Central memory CD8-positive, alpha-beta T cell (primary cell): ENCODE measurements around the gene FLT3LG.

Experiments
- ATAC-seq: fragments of 150-1000 bp; cut with Tn5 transposase; replicated peaks from 2 replicates; pipeline ENCODE4 v1.10.0; 2022; ENCODE audit warnings: mild to moderate bottlenecking, moderate FRiP score, moderate number of reproducible peaks; ENCODE audit not compliant: poor library complexity, severe bottlenecking; ENCODE audit errors: extremely low read depth
- DNase-seq, 2 donors: peaks; one replicate each; pipeline ENCODE4 v3.0.0; 2021; ENCODE audit warnings: low spot score in 2 of 2
- H3K27ac Mint-ChIP-seq: one replicate; pipeline ENCODE4 v1.8.0; 2022; ENCODE audit warnings: low read depth, mild to moderate bottlenecking, moderate library complexity, mixed read lengths
- H3K27me3 Mint-ChIP-seq: one replicate; pipeline ENCODE4 v1.8.0; 2022; ENCODE audit warnings: mixed read lengths
- H3K36me3 Mint-ChIP-seq: one replicate; pipeline ENCODE4 v1.8.0; 2022; ENCODE audit warnings: mild to moderate bottlenecking, moderate library complexity, mixed read lengths; ENCODE audit not compliant: insufficient read depth
- H3K4me1 Mint-ChIP-seq: one replicate; pipeline ENCODE4 v1.8.0; 2022; ENCODE audit warnings: mixed read lengths
- H3K4me3 Mint-ChIP-seq: one replicate; pipeline ENCODE4 v1.8.0; 2022; ENCODE audit warnings: mild to moderate bottlenecking, moderate library complexity, mixed read lengths
- H3K9me3 Mint-ChIP-seq: one replicate; pipeline ENCODE4 v1.8.0; 2022; ENCODE audit warnings: mixed read lengths

The FLT3LG gene

GRCh38 chr19:49524812-49525455, 50.9 kb downstream of the FLT3LG start:
- Mint-ChIP-seq H3K27me3 (no peaks in the 10 kb centered on the region), H3K27ac (peak overlapping the region; percentile 86), H3K9me3 (no peaks in the 10 kb centered on the region)

GRCh38 chr19:49528211-49528771, 54.3 kb downstream of the FLT3LG start:
- Mint-ChIP-seq H3K9me3 (no peaks in the 10 kb centered on the region), H3K4me3 (peak overlapping the region; percentile 80), H3K4me1 (peaks cover 27% of the 10 kb centered on the region), H3K36me3 (peaks cover 5% of the 10 kb centered on the region), H3K27me3 (no peaks in the 10 kb centered on the region), H3K27ac (no peak overlapping the region)
- DNase-seq: no peak
- no peak for ATAC-seq

More at GRCh38 chr19:49524812-49525455, 50.9 kb downstream of the FLT3LG start:
- ATAC-seq: no peak
- peaks cover 22% of the 10 kb centered on the region for H3K4me1 Mint-ChIP-seq
- H3K36me3 Mint-ChIP-seq: peaks cover 6% of the 10 kb centered on the region
- H3K4me3 Mint-ChIP-seq: no peak overlapping the region
- no peak for DNase-seq

GRCh38 chr19:49530708-49531107, 56.7 kb downstream of the FLT3LG start:
- H3K4me3 Mint-ChIP-seq: no peak overlapping the region
- no peak overlapping the region for H3K27ac Mint-ChIP-seq
- no peak for ATAC-seq
- H3K36me3 Mint-ChIP-seq: peaks cover 5% of the 10 kb centered on the region
- no peaks in the 10 kb centered on the region for H3K9me3 Mint-ChIP-seq
- H3K27me3 Mint-ChIP-seq: no peaks in the 10 kb centered on the region
- peaks cover 35% of the 10 kb centered on the region for H3K4me1 Mint-ChIP-seq
- no peak for DNase-seq

GRCh38 chr19:49533551-49534488, 59.8 kb downstream of the FLT3LG start:
- no peaks in the 10 kb centered on the region for H3K9me3 Mint-ChIP-seq
- peaks cover 19% of the 10 kb centered on the region for H3K4me1 Mint-ChIP-seq
- ATAC-seq (peak; percentile 94), DNase-seq (peak; percentile 76 to 80)
- H3K36me3 Mint-ChIP-seq: no peaks in the 10 kb centered on the region
- peak overlapping the region; percentile 4 for H3K27ac Mint-ChIP-seq
- H3K4me3 Mint-ChIP-seq: peak overlapping the region; percentile 85
- H3K27me3 Mint-ChIP-seq: no peaks in the 10 kb centered on the region

GRCh38 chr19:49534632-49535385, 60.8 kb downstream of the FLT3LG start:
- DNase-seq: no peak
- Mint-ChIP-seq H3K27ac (peak overlapping the region; percentile 4), H3K36me3 (no peaks in the 10 kb centered on the region), H3K9me3 (no peaks in the 10 kb centered on the region), H3K4me3 (peak overlapping the region; percentile 85), H3K27me3 (no peaks in the 10 kb centered on the region), H3K4me1 (peaks cover 19% of the 10 kb centered on the region)
- no peak for ATAC-seq
